Ovary (tissue), 9 donors: ENCODE results near the gene NSL1. TPM values are rescaled to one million over a fixed set of nuclear protein-coding genes. Genes with fewer than 3 reads are reported as not detected.

Experiments used
- DNase-seq, 5 donors: peaks; one replicate each; pipeline ENCODE4 v3.0.0-alpha.2; 2019 to 2020
- H3K27ac ChIP-seq, 2 donors: fragments of 200-600 bp; one replicate each; pipeline versions ENCODE4 v1.5.1 to v1.8.0; 2019 to 2022
- H3K27me3 ChIP-seq: fragments of 200-600 bp; one replicate; pipeline ENCODE4 v1.8.0; 2022
- H3K36me3 ChIP-seq: fragments of 200-600 bp; sonication (generic); one replicate; pipeline ENCODE4 v1.5.1; 2019
- H3K4me1 ChIP-seq: one replicate; pipeline ENCODE4 v1.8.1; 2013; ENCODE audit warnings: mild to moderate bottlenecking, moderate library complexity; ENCODE audit not compliant: insufficient read depth
- H3K4me3 ChIP-seq: fragments of 200-600 bp; sonication (generic); one replicate; pipeline ENCODE4 v1.5.1; 2017
- H3K9me3 ChIP-seq, 2 donors: fragments of 200-600 bp in 1 of 2; sonication (generic) in 1 of 2; one replicate each; pipeline versions ENCODE4 v1.5.1 to v1.8.1; 2013 to 2019; ENCODE audit warnings: mild to moderate bottlenecking in 1 of 2, moderate library complexity in 1 of 2
- CTCF ChIP-seq, 3 donors: fragments of 450-650 bp in 2 of 3; fragments of 200-600 bp in 1 of 3; IDR thresholded peaks; one replicate each; pipeline versions ENCODE4 v1.5.1 to v1.8.0; 2016 to 2022; ENCODE audit warnings: antibody characterized with exemption in 3 of 3, mild to moderate bottlenecking in 1 of 3
- EP300 ChIP-seq: sonication (generic); formaldehyde crosslinking; IDR thresholded peaks from one replicate; pipeline ENCODE4 v1.6.1; 2017; ENCODE audit warnings: antibody characterized with exemption
- POLR2A ChIP-seq: fragments of 450-650 bp; IDR thresholded peaks from one replicate; pipeline ENCODE4 v1.6.1; 2017; ENCODE audit warnings: antibody characterized with exemption, mild to moderate bottlenecking, moderate library complexity
- WGBS, 3 donors: extraction: QIAGEN DNeasy Blood & Tissue Kit in 1 of 3; methylation state at CpG; one replicate each; pipeline versions ENCODE4 v1.1.5 to v1.1.7; 2013 to 2017; 5-methylcytosine and 5-hydroxymethylcytosine counted together
- intact Hi-C, 4 donors: fragments of 100-400 bp; cut with DNase I; formaldehyde crosslinking; loops; one replicate each; pipeline versions ENCODE4 v1.11.0 to v1.15.1; 2022 to 2023
- polyA plus RNA-seq, 2 donors: library from polyadenylated mRNA; stranded (reverse); fragments of 200-250 nt in 1 of 2; fragments of 350-450 nt in 1 of 2; fragmentation: Illumina TruSeq in 1 of 2; extraction: RNeasy Lipid Tissue Mini Kit (QIAGEN cat#74804) in 1 of 2; gene quantifications; one replicate each; pipeline ENCODE4 v1.2.3, GENCODE V29; 2013 to 2014
- total RNA-seq, 7 donors: library from RNA; depleted of rRNA in 2 of 7; stranded (reverse); fragments of >200 nt in 2 of 7; fragmentation: NEBNext Ultra II Directional in 3 of 7; extraction: Animal tissue kit (Norgen Biotek cat#: 25700) in 3 of 7; gene quantifications; one replicate each; pipeline versions ENCODE4 v1.1.0 to v1.2.4, GENCODE V29; 2016 to 2023
- donor health status: DM: no; HTN: no; CAD: no; lungs with moderate emphysema.
- donor health status: DM: no; HTN: no; CAD: no.
- donor health status: Bipolar disorder and iron deficiency.
- donor health status: DM: yes; HTN: yes; CAD: no.
- donor health status: DM: no; HTN: no; CAD: no.
- donor health status: DM: yes; HTN: yes; CAD: no.

The NSL1 gene
- total and polyA plus RNA-seq, 9 donors: 17.2 to 35.2 (median 29.1) TPM

DNA sequence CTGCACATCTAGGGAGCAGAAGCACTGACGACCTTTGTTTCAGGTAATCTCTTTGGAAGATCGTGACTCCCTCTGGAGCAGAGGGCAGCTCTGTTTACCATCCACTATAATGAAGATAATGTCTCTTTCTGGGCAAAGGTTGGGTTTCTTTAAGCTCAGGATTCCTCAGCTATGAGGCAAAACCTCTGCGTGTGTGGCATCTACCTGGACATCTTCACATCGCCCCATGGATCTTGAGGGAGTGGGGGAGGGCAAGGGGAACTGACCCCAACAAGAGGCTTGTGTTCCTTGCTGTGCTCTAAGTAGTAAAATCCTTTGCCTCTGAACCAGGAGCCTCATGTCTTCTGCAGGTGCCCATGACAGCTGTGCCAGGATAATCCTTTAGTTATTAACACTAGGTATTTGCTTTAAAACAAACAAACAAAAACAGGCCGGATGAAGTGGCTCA, 36.3 kb upstream of the NSL1 start:
- intact Hi-C loops: no loop called here
- Histone ChIP-seq H3K4me3 (no peak overlapping the region), H3K27ac (no peak overlapping the region), H3K4me1 (no peaks in the 10 kb centered on the region), H3K36me3 (no peaks in the 10 kb centered on the region), H3K9me3 (peaks cover 0 to 5% of the 10 kb centered on the region in 2 donors), H3K27me3 (no peaks in the 10 kb centered on the region)
- no peak for TF ChIP-seq EP300
- TF ChIP-seq POLR2A: no peak
- TF ChIP-seq CTCF (IDR thresholded peaks at IDR 0.05): no peak
- no peak for DNase-seq
- 81 to 86% (median 82%) methylated on average over 5 of the region's 5 CpGs for WGBS, 3 donors

DNA sequence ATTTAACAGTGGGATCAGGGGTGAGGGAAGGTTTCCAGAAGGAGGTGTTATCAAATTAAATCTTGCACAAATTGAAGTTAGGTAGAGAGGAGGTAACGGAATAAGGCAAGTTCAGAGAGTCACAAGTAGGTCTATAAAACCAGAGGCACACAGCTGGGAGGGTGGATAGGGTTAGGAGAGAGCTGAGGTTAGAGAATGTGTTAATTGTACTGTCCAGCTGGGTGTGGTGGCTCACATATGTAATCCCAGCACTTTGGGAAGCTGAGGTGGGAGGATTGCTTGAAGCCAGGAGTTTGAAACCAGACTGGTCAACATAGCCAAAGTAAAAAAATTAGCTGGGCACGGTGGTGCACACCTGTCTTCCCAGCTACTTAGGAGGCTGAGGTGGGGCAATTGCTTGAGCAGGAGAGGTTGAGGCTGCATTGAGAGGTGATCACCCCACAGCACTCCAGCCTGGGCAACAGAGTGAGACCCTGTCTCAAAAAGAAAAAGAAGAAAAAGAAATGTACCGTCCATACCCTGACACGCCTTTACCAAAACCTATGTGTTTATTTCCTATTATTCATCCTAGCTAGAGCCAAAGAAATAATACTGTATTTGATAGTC, 35.7 kb upstream of the NSL1 start:
- WGBS, 3 donors: 92 to 96% (median 95%) methylated on average over 4 of the region's 4 CpGs
- Histone ChIP-seq H3K9me3 (peaks cover 0 to 5% of the 10 kb centered on the region in 2 donors), H3K27ac (no peak overlapping the region), H3K36me3 (no peaks in the 10 kb centered on the region), H3K27me3 (no peaks in the 10 kb centered on the region), H3K4me1 (no peaks in the 10 kb centered on the region), H3K4me3 (no peak overlapping the region)
- intact Hi-C loops: no loop called here
- TF ChIP-seq CTCF (IDR thresholded peaks at IDR 0.05): no peak
- TF ChIP-seq EP300: no peak
- TF ChIP-seq POLR2A: no peak
- DNase-seq: no peak

DNA sequence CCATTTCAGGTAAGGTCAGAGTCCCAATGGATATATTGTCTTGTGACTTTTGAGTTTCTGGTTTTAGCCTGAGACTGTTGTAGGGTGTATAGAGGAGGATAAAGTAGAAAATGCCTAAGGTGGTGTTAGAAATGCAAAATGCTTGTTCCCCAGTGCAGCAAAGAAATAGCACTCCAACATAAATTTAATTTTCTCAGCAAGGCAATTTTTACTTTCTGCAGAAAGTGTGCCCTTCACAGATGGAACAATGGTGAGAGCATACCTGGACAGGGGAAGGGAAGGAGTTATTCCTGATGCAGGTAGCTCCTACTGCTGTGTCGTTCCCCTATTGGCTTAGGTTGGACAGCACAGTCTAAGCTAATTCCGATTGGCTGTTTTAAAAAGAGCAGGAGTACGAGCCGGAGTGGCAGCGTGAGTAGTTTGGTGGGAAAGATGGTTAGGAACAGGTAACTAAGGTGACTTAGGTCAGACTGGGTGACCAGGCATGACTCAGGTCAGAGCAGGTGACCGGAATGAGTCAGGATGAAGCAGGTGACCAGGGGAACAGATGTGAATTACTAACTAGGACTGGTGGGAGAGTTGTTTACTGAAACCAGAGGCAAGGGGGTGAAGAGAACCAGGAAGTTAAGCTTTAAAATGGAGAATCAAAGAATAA, 34.3 kb upstream of the NSL1 start:
- DNase-seq: no peak
- Histone ChIP-seq H3K36me3 (no peaks in the 10 kb centered on the region), H3K27me3 (no peaks in the 10 kb centered on the region), H3K4me1 (no peaks in the 10 kb centered on the region), H3K27ac (no peak overlapping the region), H3K4me3 (no peak overlapping the region), H3K9me3 (peaks cover 0 to 5% of the 10 kb centered on the region in 2 donors)
- WGBS, 3 donors: 94 to 96% (median 95%) methylated on average over 6 of the region's 6 CpGs
- intact Hi-C loops: no loop called here
- TF ChIP-seq EP300 (no peak), POLR2A (no peak), CTCF (IDR thresholded peaks at IDR 0.05) (no peak)

GRCh38 chr1:212824201-212824600, 32.6 kb upstream of the NSL1 start:
- Histone ChIP-seq H3K4me1 (no peaks in the 10 kb centered on the region), H3K27ac (no peak overlapping the region), H3K36me3 (no peaks in the 10 kb centered on the region), H3K4me3 (no peak overlapping the region), H3K9me3 (peaks cover 0 to 5% of the 10 kb centered on the region in 2 donors), H3K27me3 (no peaks in the 10 kb centered on the region)
- DNase-seq: no peak
- intact Hi-C loops: no loop called here
- TF ChIP-seq POLR2A (no peak), EP300 (no peak), CTCF (IDR thresholded peaks at IDR 0.05) (no peak)
- WGBS, 3 donors: 92 to 96% (median 95%) methylated on average over 16 of the region's 16 CpGs
